CD4-positive, alpha-beta T cell treated with Interleukin-17A for 1 hour (primary cell): ENCODE measurements around the gene ASH1L.

ENCODE experiments used
- DNase-seq: peaks from one replicate; pipeline ENCODE4 v3.0.0-alpha.2; 2020

The ASH1L gene

DNA sequence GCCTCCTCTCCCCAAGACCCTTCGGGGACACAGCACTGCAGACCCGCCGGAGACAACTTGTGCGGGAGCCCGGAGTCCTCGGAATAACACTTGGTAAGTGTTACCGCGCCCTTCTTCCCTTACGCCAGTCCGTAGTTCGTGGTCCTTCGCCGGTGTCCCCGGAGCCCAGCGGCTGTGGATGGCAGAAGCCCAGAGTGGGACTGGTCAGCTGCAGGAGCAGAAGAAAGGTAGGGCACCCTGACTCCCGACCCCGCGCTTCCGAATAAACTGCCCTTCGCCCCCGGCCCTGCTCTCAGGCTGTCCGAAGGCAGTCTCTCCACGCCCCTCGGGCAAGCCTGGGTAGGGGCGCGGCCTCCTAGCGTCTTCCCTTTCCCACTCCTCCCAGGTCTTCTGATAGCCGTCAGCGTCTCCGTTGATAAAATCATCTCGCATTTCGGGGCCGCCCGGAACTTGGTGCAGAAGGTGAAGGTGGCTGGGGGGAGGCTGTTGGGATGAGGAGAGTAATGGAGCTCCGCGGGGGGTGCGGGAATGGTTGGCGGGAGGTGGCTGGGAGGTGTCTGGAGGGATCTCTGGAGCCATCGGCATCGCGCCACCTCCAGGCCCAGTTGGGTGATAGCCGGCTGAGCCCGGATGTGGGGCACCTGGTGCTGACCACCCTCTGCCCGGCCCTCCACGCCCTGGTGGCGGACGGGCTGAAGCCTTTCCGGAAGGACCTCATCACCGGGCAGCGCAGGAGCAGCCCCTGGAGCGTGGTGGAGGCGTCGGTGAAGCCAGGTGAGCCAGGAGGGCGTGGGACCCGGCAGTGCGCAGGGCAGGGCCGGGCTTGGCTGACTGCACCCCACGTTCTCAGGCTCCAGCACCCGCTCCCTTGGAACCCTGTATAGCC, 237.6 kb downstream of the ASH1L start:
- no peak for DNase-seq

DNA sequence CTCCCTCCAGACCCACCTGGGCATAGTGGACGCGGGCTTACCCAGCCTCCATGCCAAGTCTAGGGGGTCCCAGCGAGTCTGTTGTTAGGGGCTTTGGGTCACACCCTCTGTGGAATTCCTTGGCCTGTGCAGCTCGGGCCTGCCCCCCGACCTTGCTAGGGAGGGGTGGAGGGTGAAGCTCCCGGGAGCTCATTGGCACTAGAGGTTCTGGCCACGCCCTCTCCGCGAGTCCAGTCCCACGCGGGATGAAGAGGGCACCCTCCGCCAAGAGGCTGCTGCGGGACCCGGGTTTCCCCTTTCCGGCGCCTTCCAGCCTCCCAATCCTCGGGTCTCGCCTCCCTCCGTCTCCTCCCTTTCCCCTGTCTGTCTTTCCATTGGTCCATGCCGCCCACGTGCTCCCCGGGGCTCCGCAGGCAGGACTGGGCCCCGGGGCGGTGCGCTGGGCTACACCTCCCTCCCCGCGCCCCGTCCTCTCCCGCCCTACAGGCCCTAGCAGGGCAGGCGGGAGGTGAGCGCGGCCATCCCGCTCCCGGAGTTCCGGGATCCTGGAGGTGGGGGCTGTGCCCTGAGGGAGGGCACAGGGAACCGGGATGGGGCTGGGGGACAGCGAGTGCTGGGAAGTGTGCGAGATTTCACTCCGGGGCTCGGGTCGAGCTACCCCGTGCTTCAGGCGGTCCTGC, 238.4 kb downstream of the ASH1L start:
- DNase-seq: peak; percentile 92

DNA sequence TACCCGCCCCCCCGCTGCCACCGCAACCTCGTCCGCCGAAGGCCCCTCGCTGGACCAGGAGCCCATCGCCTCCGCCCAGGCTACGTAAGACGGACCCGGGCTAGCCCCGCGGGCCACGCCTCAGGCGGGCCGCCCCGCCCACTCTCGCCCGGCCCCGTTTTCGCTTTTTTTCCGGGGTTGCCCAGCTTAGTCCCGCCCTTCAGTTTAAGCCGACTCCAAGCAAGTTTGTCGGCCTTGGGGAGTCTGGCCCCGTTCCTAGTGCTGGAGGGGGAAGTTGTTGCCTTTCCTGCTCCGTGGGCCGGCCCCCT, 238.9 kb downstream of the ASH1L start:
- peak; percentile 88 for DNase-seq

GRCh38 chr1:155322953-155323728, 239.5 kb downstream of the ASH1L start:
- DNase-seq: peak; percentile 84

DNA sequence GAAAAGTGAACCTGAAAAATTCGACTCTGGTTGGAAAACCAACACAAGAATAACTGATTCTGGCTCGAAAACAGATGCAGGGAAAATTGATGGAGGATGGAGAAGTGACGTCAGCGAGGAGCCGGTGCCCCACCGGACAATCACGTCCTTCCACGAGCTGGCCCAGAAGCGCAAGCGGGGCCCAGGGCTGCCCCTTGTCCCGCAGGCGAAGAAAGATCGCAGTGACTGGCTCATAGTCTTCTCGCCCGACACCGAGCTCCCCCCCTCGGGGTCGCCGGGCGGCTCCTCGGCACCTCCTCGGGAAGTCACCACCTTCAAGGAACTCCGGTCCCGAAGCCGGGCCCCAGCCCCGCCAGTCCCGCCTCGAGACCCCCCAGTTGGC, 240.0 kb downstream of the ASH1L start:
- DNase-seq: no peak

GRCh38 chr1:155321639-155322503, 240.7 kb downstream of the ASH1L start:
- DNase-seq: no peak

DNA sequence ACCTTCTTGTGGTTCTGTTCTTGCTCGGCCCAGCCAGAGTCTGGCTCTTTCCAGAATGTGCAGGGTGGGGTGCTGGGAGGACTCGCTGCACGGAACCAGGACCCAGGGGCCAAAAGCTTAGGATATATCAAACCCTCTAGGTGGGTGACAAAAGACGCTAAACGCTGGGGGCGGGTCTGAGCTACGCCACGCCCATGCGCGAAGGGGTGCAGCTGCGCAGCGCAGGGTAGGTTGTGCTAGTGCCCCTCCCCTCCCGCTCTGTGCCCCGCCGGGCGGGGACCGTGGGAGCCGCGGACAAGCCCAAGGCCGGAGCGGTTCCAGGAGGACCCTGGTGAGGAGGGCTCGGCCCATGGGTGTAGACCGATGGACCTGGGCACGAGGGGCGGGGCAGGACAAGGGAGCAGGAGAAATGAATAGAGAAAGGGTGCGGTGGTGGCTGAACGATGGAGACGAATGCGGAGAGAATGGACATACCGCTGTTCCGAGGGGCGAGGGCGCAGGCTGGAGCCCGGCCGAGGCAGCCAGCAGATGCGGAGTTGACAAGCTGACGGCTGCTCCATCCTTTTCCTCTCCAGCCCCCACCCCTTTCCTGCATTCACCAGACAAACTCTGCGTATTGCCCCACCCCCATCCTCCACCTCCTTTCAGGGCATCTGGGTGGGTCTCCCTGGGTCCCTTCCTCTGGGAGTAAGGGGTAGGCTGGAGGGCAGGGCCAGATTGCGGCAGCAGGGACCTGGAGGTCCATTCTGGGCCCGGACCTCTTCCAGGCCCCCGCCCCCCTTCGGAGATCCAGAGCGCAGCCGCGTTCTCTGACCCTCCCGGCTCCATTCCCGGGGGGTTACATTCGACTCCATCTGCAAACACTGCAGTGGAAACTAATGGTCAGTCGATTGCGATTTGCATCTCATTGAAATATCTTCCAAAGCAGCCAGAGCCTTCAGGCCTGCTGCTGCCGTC, 241.7 kb downstream of the ASH1L start, which contains the start of gene RUSC1:
TSS of gene RUSC1 (plus strand) at position 234 of the 957 bp plus-strand sequence. CDS start 880 bp downstream, outside the sequence.
- peak; percentile 73 for DNase-seq

DNA sequence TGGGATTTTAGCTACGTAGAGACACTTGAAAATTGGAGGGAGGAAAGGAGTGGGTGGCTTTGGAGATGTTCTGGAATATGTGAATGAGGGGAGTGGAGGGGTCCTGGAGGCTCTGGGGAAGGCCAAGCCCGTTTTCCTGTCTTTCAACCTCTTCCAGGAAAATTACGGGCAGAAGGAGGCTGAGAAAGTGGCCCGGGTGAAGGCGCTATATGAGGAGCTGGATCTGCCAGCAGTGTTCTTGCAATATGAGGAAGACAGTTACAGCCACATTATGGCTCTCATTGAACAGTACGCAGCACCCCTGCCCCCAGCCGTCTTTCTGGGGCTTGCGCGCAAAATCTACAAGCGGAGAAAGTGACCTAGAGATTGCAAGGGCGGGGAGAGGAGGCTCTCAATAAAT, 242.4 kb downstream of the ASH1L start:
- no peak for DNase-seq

GRCh38 chr1:155319536-155319935, 243.1 kb downstream of the ASH1L start:
- no peak for DNase-seq

DNA sequence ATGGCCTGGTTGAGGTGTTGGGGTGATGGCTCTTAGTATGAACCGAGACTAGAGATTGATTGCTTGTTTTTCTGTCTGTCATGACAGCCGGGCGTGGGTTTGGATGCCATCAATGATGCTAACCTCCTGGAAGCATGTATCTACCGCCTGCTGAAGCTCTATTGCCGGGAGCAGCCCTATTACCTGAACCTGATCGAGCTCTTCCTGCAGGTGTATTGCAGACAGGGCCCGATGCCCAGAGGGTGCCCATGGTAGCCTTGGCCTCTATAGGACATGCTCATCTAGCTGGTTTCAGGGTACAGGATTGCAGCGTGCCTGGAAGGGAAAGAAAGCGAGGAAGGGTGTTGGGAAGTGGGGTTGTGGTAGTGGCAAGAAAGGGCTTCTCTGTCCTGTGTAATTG, 244.5 kb downstream of the ASH1L start:
- no peak for DNase-seq

DNA sequence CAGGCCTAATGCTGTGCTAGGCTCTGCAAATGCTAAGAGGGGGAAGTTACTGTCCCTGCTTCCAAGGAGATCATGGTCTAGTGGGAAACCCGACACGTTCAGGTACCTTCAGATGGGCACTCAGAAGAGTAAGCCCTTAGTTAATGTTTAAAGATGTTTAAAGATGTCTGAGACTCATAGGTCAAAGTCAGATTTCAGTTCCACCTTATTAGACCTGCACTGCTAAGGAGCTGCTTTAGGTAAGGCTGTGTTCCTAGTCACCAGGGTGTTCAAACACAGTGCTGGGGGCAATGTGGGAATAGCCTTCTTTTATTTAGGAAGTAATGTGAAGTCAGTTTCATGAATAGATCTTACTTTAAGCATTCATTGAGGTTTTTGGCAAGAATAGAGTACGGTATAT, 245.7 kb downstream of the ASH1L start:
- DNase-seq: no peak

DNA sequence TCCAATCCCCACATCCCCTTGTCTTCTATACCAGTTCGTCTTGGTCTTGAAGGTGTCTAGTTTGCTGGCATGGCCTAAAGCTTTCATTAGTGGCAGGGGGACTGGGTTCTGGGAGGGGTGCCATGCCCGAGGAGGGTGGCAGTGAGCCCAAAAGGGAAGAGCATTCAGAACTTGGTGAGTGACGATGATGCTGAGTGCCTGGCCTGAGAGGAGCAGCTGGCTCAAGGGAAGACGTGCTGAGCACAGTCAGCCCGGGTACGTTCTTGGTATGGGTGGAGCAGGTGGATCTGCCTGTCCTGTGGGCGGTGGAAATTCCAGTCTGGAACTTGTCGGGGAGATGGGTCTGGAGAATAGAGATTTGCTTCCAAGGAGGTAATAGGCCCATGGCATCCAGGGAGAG, 249.3 kb downstream of the ASH1L start:
- no peak for DNase-seq

DNA sequence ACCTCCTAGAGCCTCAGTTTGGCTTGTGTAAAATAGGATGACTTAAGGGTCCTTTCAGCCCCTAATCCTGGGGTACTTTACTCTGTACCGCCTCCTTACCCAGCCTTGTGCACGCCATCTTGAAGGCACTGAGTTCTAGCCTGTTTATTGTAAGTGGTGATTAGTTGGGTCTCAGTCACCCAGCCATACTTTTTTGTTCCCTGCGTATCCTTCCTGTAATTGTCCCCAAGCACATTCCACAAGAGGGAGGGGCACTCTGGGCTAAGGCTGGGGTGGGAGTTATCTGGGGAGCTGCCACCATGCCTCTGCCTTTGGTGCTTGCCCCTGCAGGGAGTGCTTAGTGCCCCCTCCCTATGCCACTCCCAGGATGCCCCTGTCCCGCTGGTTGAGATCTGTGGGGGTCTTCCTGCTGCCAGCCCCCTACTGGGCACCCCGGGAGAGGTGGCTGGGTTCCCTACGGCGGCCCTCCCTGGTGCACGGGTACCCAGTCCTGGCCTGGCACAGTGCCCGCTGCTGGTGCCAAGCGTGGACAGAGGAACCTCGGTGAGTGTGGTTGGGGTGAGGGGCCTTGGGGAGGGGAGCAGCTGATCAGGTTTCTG, 253.1 kb downstream of the ASH1L start:
- no peak for DNase-seq

DNA sequence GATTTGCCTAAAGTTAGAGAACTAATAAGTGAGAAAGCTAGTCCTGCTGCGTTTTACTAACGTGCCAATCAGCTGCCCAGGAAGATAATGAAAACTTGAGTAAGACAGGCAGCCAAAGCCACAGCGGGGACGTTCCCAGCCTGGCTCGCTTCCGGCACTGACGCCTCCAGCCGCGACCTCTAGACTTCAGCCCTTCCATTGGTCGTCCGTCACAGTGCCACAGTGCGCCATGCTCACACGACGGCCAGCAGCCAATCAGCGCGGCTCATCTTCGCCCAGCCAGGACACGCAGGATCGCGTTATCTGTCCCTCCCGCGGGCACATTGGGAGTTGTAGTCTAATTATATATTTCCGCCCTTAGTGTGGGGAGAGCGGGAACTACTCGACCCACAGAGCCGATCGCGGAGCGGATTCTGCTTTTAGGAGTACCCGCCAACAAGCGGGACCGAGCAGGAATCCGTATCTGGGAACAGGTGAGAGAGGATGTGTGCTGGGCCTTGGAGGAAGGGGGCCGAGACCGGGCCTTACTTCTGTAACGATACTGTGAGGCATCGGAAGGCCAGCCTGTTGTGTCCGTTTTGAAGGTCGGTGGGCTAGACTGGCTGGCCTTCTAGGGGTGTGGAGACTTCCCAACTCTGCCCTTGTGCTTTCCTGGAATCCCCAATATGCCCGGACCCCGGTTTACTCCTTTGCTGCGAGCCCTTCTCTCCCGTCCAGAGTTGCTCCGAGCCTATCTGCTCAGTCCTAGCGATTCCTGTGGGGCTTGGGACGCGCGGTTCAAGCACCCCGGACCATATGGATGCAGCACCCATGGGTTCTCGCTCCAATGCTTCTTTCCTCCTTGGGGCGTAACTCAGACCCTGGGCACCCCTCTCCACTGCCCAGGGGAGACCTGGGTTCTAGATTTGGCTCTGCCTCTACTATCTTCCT, 253.8 kb downstream of the ASH1L start, which contains the start of gene FDPS:
TSS of gene FDPS (plus strand) at position 374 of the 930 bp plus-strand sequence. CDS start 924 bp downstream, outside the sequence.
- peak; percentile 99 for DNase-seq

DNA sequence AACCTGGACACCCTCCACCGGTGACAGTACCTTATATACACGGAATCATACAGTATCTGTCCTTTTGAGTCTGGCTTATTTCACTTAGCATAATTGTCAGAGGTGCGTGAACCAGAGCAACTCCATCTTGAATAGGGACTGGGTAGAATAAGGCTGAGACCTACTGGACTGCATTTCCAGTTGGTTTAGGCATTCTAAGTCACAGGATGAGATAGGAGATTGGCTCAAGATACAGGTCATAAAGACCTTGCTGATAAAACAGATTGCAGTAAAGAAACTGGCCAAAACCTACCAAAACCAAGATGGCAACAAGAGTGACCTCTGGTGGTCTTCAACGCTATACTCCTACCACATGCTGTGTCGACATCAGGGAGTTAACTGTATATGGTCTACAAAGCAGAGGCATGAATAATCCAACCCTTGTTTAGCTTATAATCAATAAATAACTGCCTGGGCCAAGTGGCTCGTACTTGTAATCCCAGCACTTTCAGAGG, 255.3 kb downstream of the ASH1L start:
- DNase-seq: peak; percentile 50

- DNase-seq: no peak
Observed at GRCh38 chr1:155305881-155306391, 256.7 kb downstream of the ASH1L start.

- DNase-seq: no peak
Observed at GRCh38 chr1:155304558-155305063, 258.0 kb downstream of the ASH1L start.

DNA sequence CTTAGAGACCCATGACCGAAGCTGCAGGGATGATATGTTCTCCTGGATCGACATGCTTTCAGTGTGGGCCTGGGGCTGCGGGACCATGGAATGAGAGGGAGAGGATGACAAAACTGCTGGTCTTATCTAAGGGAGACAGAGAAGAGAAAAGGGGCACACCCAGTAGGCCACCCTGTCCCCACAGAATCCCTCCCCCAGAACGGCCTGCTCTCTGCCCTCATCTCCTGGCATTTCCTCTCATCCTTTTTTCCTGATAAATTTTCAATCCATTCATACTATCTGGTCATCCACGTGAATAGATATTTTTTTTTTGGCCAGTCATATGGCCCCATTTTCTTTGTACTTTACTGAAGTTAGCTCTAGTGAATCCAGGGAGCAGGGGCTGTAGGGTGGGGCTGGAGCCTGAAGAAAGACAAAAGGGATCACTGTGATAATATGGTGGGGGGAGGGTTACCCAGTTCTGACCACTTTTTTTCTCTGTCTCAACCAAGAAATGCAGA, 261.2 kb downstream of the ASH1L start, which contains the start of gene PKLR:
TSS of gene PKLR (minus strand) at position 97 of the 500 bp plus-strand sequence. CDS start at position 54, 43 bp downstream.
- DNase-seq: no peak
